CD14-positive monocyte (primary cell): Measurements from ENCODE around the gene NTM. TPM values are rescaled to one million over a fixed set of nuclear protein-coding genes. Genes with fewer than 3 reads are reported as not detected.

Source experiments
- DNase-seq, 3 donors: peaks; one replicate each; pipeline ENCODE4 v3.0.0-alpha.2; 2011 to 2022
- H2AFZ ChIP-seq: 2 replicates; pipeline ENCODE4 v1.6.0; 2012; ENCODE audit warnings: mild to moderate bottlenecking, low read depth, low read length, inconsistent platforms; ENCODE audit not compliant: insufficient read depth, poor library complexity, severe bottlenecking
- H3K27ac ChIP-seq, 2 donors: 1 replicate in 1 of 2; 2 replicates in 1 of 2; pipeline ENCODE4 v1.5.1; 2012 to 2013; ENCODE audit warnings: low read length in 2 of 2, control low read depth in 1 of 2, inconsistent platforms in 1 of 2, low read depth in 1 of 2, mild to moderate bottlenecking in 1 of 2
- H3K27me3 ChIP-seq, 2 donors: one replicate each; pipeline versions ENCODE4 v1.6.0 to v1.6.1; 2011 to 2013; ENCODE audit warnings: low read length in 2 of 2; ENCODE audit not compliant: control insufficient read depth in 2 of 2, insufficient read depth in 2 of 2
- H3K36me3 ChIP-seq, 2 donors: replicated peaks in 1 of 2; 1 replicate in 1 of 2; 2 replicates in 1 of 2; pipeline versions ENCODE4 v1.5.1 to v1.6.1; 2012 to 2013; ENCODE audit warnings: low read length in 2 of 2, control low read depth in 1 of 2, inconsistent platforms in 1 of 2, mild to moderate bottlenecking in 1 of 2; ENCODE audit not compliant: insufficient read depth in 2 of 2, control insufficient read depth in 1 of 2
- H3K4me1 ChIP-seq, 2 donors: 1 replicate in 1 of 2; 2 replicates in 1 of 2; pipeline versions ENCODE4 v1.5.1 to v1.6.1; 2012 to 2013; ENCODE audit warnings: low read length in 2 of 2, control low read depth in 1 of 2, inconsistent platforms in 1 of 2, mild to moderate bottlenecking in 1 of 2, moderate library complexity in 1 of 2; ENCODE audit not compliant: insufficient read depth in 2 of 2, control insufficient read depth in 1 of 2
- H3K4me2 ChIP-seq: replicated peaks from 2 replicates; pipeline ENCODE3; 2012; ENCODE audit warnings: low read length, moderate library complexity, mild to moderate bottlenecking; ENCODE audit not compliant: poor library complexity, severe bottlenecking; ENCODE audit errors: extremely low read depth
- H3K4me3 ChIP-seq, 3 experiments: fragments of 200-600 bp in 1 of 3; sonication (generic) in 1 of 3; replicated peaks in 1 of 3; 1 replicate in 2 of 3; 2 replicates in 1 of 3; pipeline ENCODE4 v1.5.1; 2011 to 2013; ENCODE audit warnings: low read length in 3 of 3, mild to moderate bottlenecking in 3 of 3, control low read depth in 2 of 3, low read depth in 2 of 3, inconsistent platforms in 1 of 3, moderate library complexity in 1 of 3
- H3K79me2 ChIP-seq: 2 replicates; pipeline ENCODE4 v1.6.0; 2012; ENCODE audit warnings: mild to moderate bottlenecking, control low read depth, inconsistent platforms, low read length, moderate library complexity; ENCODE audit not compliant: insufficient read depth
- H3K9ac ChIP-seq: 2 replicates; pipeline ENCODE4 v1.6.0; 2017; ENCODE audit warnings: low read length, mild to moderate bottlenecking; ENCODE audit not compliant: insufficient read depth, poor library complexity, severe bottlenecking
- H3K9me3 ChIP-seq, 2 donors: replicated peaks in 1 of 2; 1 replicate in 1 of 2; 2 replicates in 1 of 2; pipeline versions ENCODE4 v1.5.1 to v1.6.1; 2012 to 2013; ENCODE audit warnings: low read length in 2 of 2, control low read depth in 1 of 2; ENCODE audit not compliant: control insufficient read depth in 1 of 2, insufficient read depth in 1 of 2
- H4K20me1 ChIP-seq: 2 replicates; pipeline ENCODE4 v1.6.0; 2012; ENCODE audit warnings: mild to moderate bottlenecking, low read length, control low read depth, moderate library complexity; ENCODE audit not compliant: insufficient read depth
- H3K27ac Mint-ChIP-seq, 7 donors: one replicate each; pipeline ENCODE4 v1.8.0; 2020; ENCODE audit warnings: mild to moderate bottlenecking in 7 of 7, mixed read lengths in 7 of 7, moderate library complexity in 6 of 7, inconsistent platforms in 2 of 7
- H3K27me3 Mint-ChIP-seq, 3 donors: one replicate each; pipeline ENCODE4 v1.8.0; 2021 to 2022; ENCODE audit warnings: low read depth in 3 of 3, mild to moderate bottlenecking in 3 of 3, mixed read lengths in 3 of 3, moderate library complexity in 3 of 3, inconsistent platforms in 1 of 3
- H3K36me3 Mint-ChIP-seq, 2 donors: one replicate each; pipeline ENCODE4 v1.8.0; 2020; ENCODE audit warnings: mixed read lengths in 2 of 2, inconsistent platforms in 1 of 2, mild to moderate bottlenecking in 1 of 2
- H3K4me1 Mint-ChIP-seq: one replicate; pipeline ENCODE4 v1.8.0; 2020; ENCODE audit warnings: mild to moderate bottlenecking, mixed read lengths
- H3K4me3 Mint-ChIP-seq, 2 donors: one replicate each; pipeline ENCODE4 v1.8.0; 2020; ENCODE audit warnings: mild to moderate bottlenecking in 2 of 2, mixed read lengths in 2 of 2, moderate library complexity in 1 of 2
- H3K9me3 Mint-ChIP-seq, 7 donors: one replicate each; pipeline ENCODE4 v1.8.0; 2020 to 2022; ENCODE audit warnings: mixed read lengths in 7 of 7, mild to moderate bottlenecking in 6 of 7, moderate library complexity in 6 of 7, inconsistent platforms in 2 of 7
- CTCF ChIP-seq: fragments of 200-600 bp; IDR thresholded peaks from one replicate; pipeline ENCODE4 v1.8.0; 2022; ENCODE audit warnings: antibody characterized with exemption, mild to moderate bottlenecking
- WGBS: methylation state at CpG from one replicate; pipeline ENCODE4 v1.1.5; 2013; ENCODE audit warnings: missing lambda C conversion rate; ENCODE audit not compliant: insufficient coverage; 5-methylcytosine and 5-hydroxymethylcytosine counted together
- intact Hi-C, 2 donors: fragments of 100-400 bp; cut with micrococcal nuclease; formaldehyde crosslinking; loops; one replicate each; pipeline versions ENCODE4 v1.15.0 to v1.15.1; 2023
- polyA plus RNA-seq, 3 donors: library from polyadenylated mRNA; depleted of rRNA in 1 of 3; unstranded in 2 of 3; stranded (reverse) in 1 of 3; fragments of 300-500 nt in 2 of 3; fragments of >200 nt in 1 of 3; fragmentation: Illumina TruSeq in 2 of 3; gene quantifications; 1 replicate in 2 of 3; 2 replicates in 1 of 3; pipeline ENCODE4 v1.2.3, GENCODE V29; 2012 to 2021

Gene NTM
- polyA plus RNA-seq, 3 donors = not detected

GRCh38 chr11:131745405-131745804 lies 375.0 kb downstream of the NTM start:
- no peaks in the 10 kb centered on the region for H3K4me1 Mint-ChIP-seq
- H3K27me3 Mint-ChIP-seq = peaks cover 3 to 18% (median 7%) of the 10 kb centered on the region in 3 donors
- no peaks in the 10 kb centered on the region for H3K36me3 Mint-ChIP-seq
- Histone ChIP-seq H4K20me1 (no peaks in the 10 kb centered on the region), H3K4me1 (no peaks in the 10 kb centered on the region), H2AFZ (no peak overlapping the region), H3K79me2 (no peaks in the 10 kb centered on the region), H3K9me3 (no peaks in the 10 kb centered on the region), H3K27ac (no peak overlapping the region), H3K9ac (no peak overlapping the region), H3K4me3 (no peak overlapping the region), H3K36me3 (no peaks in the 10 kb centered on the region), H3K27me3 (peaks cover 0 to 2% of the 10 kb centered on the region in 2 donors), H3K4me2 (no peak overlapping the region)
- WGBS = 98% methylated on average over 5 of the region's 6 CpGs
- H3K27ac Mint-ChIP-seq = no peak overlapping the region
- peaks cover 0 to 2% (median 0%) of the 10 kb centered on the region in 7 donors for H3K9me3 Mint-ChIP-seq
- TF ChIP-seq CTCF = no peak
- H3K4me3 Mint-ChIP-seq = no peak overlapping the region
- DNase-seq = no peak
- intact Hi-C loops = loop anchor here in 1 of 2 donors (5.0 to 10.0 kb wide), 2 partner anchors 159 to 1197 kb away; no protein-coding TSS in a partner anchor

GRCh38 chr11:131746201-131746600 lies 375.8 kb downstream of the NTM start:
- H3K36me3 Mint-ChIP-seq = no peaks in the 10 kb centered on the region
- no peaks in the 10 kb centered on the region for H3K79me2 ChIP-seq
- no peak overlapping the region for H3K4me2 ChIP-seq
- peaks cover 0 to 2% of the 10 kb centered on the region in 2 donors for H3K27me3 ChIP-seq
- no peaks in the 10 kb centered on the region for H4K20me1 ChIP-seq
- H3K27me3 Mint-ChIP-seq = peaks cover 3 to 13% (median 5%) of the 10 kb centered on the region in 3 donors
- no peak overlapping the region for H3K4me3 ChIP-seq
- no peak overlapping the region for H2AFZ ChIP-seq
- peaks cover 0 to 2% (median 0%) of the 10 kb centered on the region in 7 donors for H3K9me3 Mint-ChIP-seq
- no peak for DNase-seq
- H3K4me3 Mint-ChIP-seq = no peak overlapping the region
- no peaks in the 10 kb centered on the region for H3K9me3 ChIP-seq
- no peak overlapping the region for H3K27ac ChIP-seq
- H3K27ac Mint-ChIP-seq = no peak overlapping the region
- WGBS = 90% methylated on average over 10 of the region's 12 CpGs
- no peaks in the 10 kb centered on the region for H3K4me1 ChIP-seq
- TF ChIP-seq CTCF = no peak
- H3K36me3 ChIP-seq = no peaks in the 10 kb centered on the region
- intact Hi-C loops = loop anchor here in 1 of 2 donors (5.0 to 10.0 kb wide), 2 partner anchors 159 to 1196 kb away; no protein-coding TSS in a partner anchor
- no peak overlapping the region for H3K9ac ChIP-seq
- no peaks in the 10 kb centered on the region for H3K4me1 Mint-ChIP-seq
